GM21528 (cell line): ENCODE measurements around the gene CLSTN3.
"Not testable (repeated sequence)": the region's sequence is repeated elsewhere in the genome, so short reads cannot be mapped to it uniquely, and the experiment has no call there.

Source experiments
- ATAC-seq: cut with Tn5 transposase; IDR thresholded peaks from one replicate; pipeline ENCODE4 v1.9.1; 2021; ENCODE audit warnings: mild to moderate bottlenecking, moderate library complexity; ENCODE audit not compliant: unreplicated experiment, low FRiP score

The CLSTN3 gene

DNA sequence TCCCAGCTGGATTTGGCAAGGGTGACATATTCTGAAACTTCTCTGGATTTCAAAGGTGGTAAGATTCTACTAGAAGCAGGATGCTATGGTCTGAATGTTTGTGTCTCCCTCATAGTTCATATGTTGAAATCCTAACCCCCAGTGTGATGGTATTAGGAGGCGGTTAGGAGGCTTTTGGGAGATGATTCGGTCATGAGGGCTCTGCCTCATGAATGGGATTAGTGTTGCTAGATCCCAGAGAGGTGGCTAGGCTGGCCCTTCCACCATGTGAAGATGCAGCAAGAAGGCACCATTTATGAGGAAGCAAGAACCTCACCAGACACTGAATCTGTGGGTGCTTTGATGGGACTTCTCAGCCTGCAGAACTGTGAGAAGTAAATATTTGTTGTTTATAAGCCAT lies 48.3 kb downstream of the CLSTN3 start:
- no peak for ATAC-seq

DNA sequence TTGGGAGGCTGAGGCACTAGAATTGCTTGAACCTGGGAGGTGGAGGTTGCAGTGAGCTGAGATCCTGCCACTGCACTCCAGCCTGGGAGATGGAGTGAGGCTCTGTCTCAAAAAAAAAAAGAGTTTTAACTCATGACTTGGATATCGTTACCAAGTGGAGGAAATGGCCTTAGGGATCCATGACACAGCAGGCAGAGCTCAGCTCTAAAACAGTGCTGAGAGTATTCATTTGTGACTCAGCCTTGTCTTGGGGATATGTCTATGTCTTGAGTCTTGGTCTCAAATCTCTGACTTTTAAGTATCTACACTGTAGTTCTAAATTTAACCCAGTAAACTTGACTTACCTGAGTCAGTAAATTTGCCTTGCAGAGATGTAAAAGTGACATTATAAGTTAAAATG lies 50.5 kb downstream of the CLSTN3 start:
- ATAC-seq: no peak

- ATAC-seq: not testable (repeated sequence)
Observed at GRCh38 chr12:7186058-7186457, 55.9 kb downstream of the CLSTN3 start.

GRCh38 chr12:7188562-7189397 lies 58.6 kb downstream of the CLSTN3 start:
- ATAC-seq: peak; percentile 31

DNA sequence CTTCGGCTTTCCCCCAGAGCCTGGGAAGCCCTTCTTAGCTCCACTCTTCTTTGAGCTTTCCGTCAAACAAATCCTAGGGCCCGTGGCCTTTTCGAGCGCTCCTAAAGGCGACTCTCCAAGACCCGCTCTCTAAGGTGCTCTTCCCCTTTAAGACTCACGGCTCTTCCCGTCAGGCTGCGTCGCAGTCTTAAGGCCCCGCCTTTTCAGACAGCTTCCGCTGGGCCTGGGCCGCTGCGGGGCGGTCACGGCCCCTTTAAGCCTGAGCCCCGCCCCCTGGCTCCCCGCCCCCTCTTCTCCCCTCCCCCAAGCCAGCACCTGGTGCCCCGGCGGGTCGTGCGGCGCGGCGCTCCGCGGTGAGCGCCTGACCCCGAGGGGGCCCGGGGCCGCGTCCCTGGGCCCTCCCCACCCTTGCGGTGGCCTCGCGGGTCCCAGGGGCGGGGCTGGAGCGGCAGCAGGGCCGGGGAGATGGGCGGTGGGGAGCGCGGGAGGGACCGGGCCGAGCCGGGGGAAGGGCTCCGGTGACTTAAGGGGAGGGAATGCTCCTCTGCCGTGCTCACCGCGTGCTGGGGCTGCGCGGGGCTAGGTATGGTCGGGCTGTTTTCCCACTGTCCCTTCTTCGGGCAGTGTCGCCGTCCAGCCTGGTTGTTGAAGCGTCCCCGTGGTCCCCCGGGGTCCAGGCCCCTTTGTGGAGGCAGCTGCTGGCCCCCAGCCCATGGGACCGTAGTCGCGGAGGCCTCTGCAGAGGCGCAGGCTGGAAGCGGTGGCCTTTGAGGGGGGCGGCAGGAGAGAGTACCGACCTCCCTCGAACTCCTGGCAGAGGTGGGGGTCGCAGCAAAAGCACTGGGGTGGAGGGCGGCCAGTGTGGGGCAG lies 59.5 kb downstream of the CLSTN3 start, which contains the start of gene PEX5:
Gene PEX5 (plus strand): TSS at position 289 of the 870 bp plus-strand sequence. CDS start 692 bp downstream, outside the sequence.
- peak; percentile 98 for ATAC-seq

- ATAC-seq: no peak
Observed at GRCh38 chr12:7190268-7191055, 60.3 kb downstream of the CLSTN3 start.

DNA sequence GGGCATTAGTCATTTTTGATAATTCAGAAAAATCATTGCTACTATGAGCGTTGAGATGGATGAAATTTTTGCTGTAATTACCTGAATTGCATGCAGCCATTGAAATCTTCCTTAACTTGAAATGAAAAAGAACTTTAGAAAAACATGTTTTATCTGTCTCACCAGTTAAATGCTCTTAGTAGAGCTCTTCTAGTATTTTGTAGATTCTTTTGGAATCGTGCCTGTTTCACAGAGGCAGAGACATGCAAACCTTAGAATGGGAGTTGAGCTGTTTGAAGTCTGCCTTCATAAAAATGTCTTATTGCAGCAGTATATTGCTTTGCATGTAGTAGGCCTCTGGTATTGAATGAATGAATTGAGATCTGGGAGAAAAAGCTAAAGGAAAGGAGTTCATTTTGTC lies 63.5 kb downstream of the CLSTN3 start:
- no peak for ATAC-seq

- ATAC-seq: no peak
Observed at GRCh38 chr12:7197841-7198240, 67.7 kb downstream of the CLSTN3 start.

- no peak for ATAC-seq
Observed at GRCh38 chr12:7203109-7203508, 72.9 kb downstream of the CLSTN3 start.

GRCh38 chr12:7205091-7205490 lies 74.9 kb downstream of the CLSTN3 start:
- no peak for ATAC-seq

GRCh38 chr12:7206691-7207090 lies 76.5 kb downstream of the CLSTN3 start:
- ATAC-seq: no peak

DNA sequence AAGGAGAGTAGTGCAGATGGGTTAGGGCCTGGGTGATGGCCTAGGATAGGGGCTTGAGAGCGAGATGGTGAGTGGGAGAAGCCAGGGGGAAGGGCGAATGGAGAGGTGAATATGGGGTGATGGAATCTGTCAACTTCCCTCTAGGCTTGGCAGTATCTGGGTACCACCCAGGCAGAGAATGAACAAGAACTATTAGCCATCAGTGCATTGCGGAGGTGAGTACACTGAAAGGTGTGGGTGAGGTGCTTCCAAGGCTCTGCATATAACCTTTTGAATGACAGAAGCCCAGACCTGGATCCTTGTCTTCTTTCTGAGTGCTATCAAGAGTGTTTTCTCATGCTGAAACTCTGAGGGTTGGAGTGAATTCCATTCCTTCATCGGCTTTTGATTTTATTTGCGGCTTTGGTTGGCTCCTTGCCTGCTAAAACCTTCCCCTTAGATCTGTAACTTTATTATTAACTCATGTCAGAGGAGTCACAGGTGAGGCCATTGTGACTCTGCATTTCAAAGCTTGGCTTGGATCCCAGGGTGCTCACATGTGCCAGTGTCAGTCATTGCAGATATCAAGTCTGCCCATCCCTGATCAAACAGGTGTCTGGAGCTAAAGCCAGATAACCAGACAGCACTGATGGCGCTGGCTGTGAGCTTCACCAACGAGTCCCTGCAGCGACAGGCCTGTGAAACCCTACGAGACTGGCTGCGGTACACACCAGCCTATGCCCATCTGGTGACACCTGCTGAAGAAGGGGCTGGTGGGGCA lies 77.9 kb downstream of the CLSTN3 start:
- ATAC-seq: no peak
